ENCODE results near the gene ZNF474.

The ZNF474 gene

DNA sequence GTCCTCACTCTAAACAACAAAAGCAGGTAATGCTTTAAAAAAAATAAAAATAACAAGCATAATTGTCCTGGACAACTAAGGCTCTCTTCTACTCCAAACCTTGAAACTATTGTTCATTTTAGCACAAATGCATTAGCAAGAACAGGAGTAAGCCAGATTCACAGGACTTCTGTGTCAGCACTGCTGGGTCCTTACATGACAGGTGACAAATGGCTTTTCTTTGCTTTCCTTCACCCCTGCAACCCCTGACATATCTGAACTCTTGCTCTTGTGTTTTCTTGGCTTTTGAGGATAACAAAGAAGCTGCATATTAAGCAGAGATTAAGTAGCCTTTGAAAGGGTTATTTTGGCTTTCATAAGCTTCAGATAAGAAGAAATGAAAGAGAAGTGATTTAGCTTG lies 71.1 kb downstream of the ZNF474 start:
- DNase-seq (ENCODE audit: low read depth), result no peak
- no peak overlapping the region for H3K4me3 ChIP-seq (ENCODE audit: low read depth, low read length)
- TF ChIP-seq, protein P1, sequence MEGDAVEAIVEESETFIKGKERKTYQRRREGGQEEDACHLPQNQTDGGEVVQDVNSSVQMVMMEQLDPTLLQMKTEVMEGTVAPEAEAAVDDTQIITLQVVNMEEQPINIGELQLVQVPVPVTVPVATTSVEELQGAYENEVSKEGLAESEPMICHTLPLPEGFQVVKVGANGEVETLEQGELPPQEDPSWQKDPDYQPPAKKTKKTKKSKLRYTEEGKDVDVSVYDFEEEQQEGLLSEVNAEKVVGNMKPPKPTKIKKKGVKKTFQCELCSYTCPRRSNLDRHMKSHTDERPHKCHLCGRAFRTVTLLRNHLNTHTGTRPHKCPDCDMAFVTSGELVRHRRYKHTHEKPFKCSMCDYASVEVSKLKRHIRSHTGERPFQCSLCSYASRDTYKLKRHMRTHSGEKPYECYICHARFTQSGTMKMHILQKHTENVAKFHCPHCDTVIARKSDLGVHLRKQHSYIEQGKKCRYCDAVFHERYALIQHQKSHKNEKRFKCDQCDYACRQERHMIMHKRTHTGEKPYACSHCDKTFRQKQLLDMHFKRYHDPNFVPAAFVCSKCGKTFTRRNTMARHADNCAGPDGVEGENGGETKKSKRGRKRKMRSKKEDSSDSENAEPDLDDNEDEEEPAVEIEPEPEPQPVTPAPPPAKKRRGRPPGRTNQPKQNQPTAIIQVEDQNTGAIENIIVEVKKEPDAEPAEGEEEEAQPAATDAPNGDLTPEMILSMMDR (IDR thresholded peaks at IDR 0.05; ENCODE audit: low read depth, low read length, missing control alignments), result no peak
- in situ Hi-C loops (cut with HindIII; ENCODE audit: low sequenced_read_pairs), result no loop called here

DNA sequence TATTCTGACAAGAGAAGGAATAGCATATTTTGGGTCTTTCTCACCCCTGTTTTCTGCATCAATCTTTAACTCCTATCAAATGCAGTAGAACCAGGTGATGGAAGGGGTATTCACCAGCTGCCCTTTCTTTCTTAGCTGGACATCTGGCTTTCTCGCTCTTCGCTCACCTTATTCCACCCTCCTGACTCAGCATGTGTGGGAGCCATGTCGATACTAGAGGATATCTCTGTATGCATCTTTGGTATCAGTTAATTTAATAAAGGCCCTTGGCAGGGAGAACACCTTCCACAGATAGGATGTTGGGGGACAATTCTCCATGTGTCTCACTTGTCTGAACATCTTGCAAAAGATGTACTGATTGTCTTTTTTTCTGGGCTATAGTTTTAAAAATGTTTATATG lies 71.5 kb downstream of the ZNF474 start:
- in situ Hi-C loops (cut with HindIII; ENCODE audit: low sequenced_read_pairs), result no loop called here
- no peak overlapping the region for H3K4me3 ChIP-seq (ENCODE audit: low read depth, low read length)
- DNase-seq (ENCODE audit: low read depth), result no peak
- TF ChIP-seq, protein P1 (IDR thresholded peaks at IDR 0.05; ENCODE audit: low read depth, low read length, missing control alignments), result no peak

DNA sequence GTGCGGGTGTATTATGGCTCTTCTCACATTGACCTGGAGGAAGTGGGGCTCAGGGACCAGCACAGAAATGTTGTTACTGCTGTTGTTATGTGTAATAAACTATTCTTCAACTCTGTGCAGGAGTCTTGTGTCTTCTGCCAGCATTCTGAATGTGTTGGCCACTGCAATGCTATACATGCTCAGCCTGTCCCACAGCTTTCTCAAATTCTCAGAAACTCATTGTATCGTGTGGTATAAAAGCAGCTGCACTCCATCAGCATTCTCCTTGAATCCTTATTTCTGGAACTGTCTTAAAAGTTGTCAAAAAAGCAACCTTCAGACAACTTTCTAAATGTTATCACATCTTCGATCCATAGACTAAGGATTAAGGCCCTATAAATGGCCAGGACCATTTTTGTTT lies 72.0 kb downstream of the ZNF474 start:
- H3K4me3 ChIP-seq (ENCODE audit: low read depth, low read length), result no peak overlapping the region
- in situ Hi-C loops (cut with HindIII; ENCODE audit: low sequenced_read_pairs), result no loop called here
- DNase-seq (ENCODE audit: low read depth), result no peak
- TF ChIP-seq, protein P1 (IDR thresholded peaks at IDR 0.05; ENCODE audit: low read depth, low read length, missing control alignments), result no peak

DNA sequence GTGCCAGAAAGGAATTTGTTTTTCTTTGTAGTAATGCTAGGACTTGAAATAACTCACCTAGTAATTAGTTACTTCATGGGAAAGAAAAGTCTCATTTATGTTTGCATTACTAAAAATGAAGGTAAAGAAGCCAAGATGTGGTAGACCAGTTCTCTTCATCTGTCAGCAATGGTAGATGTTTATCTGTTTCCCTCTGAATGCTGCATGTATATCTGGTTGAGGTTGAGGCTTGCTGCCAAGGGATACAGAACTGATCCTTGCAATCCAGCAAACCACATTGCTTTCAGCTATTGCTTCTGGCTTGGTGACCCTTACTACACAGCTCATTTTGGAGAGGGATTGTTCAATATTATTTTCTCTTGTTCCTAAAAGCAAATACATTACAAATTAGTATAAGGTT lies 73.6 kb downstream of the ZNF474 start:
- DNase-seq (ENCODE audit: low read depth), result peak; percentile 57
- in situ Hi-C loops (cut with HindIII; ENCODE audit: low sequenced_read_pairs), result no loop called here
- H3K4me3 ChIP-seq (ENCODE audit: low read depth, low read length), result no peak overlapping the region
- TF ChIP-seq, protein P1 (IDR thresholded peaks at IDR 0.05; ENCODE audit: low read depth, low read length, missing control alignments), result no peak

Measured in astrocyte of the cerebellum (primary cell).